GM12878 (cell line): Measurements from ENCODE around the gene STAT5B. TPM values are rescaled to one million over a fixed set of nuclear protein-coding genes. Genes with fewer than 3 reads are reported as not detected.

Source experiments
- ATAC-seq: fragments of 200-7000 bp; cut with Tn5 transposase; 3 replicates; pipeline ENCODE4 v1.9.1; 2020; ENCODE audit warnings: mild to moderate bottlenecking, moderate library complexity
- BruUV-seq: library from RNA; stranded (reverse); fragments of 400-500 nt; replicated peaks from 2 replicates; lab custom pipeline; 2021; lab: Mats Ljungman, UMichigan
- CTCF ChIA-PET: fragments of 300-600 bp; sonication (Branson Sonifier 250); formaldehyde crosslinking; extraction: SDS; loops from one replicate; lab custom pipeline; 2021; ENCODE audit warnings: inconsistent platforms; lab: Yijun Ruan, JAX
- POLR2A ChIA-PET: fragments of 350-600 bp; formaldehyde crosslinking; extraction: SDS; loops from one replicate; lab custom pipeline; 2021; ENCODE audit warnings: inconsistent platforms; lab: Charles Lee
- RAD21 ChIA-PET: fragments of 300-600 bp; sonication (Branson Sonifier 250); formaldehyde crosslinking; loops from one replicate; lab custom pipeline; 2023; ENCODE audit warnings: antibody characterized with exemption; ENCODE audit not compliant: unreplicated experiment; lab: Charles Lee
- SMC1A ChIA-PET: fragments of 300-600 bp; sonication (Branson Sonifier 250); formaldehyde crosslinking; loops from one replicate; lab custom pipeline; 2023; ENCODE audit not compliant: unreplicated experiment, uncharacterized antibody; lab: Charles Lee
- DNase-seq: peaks from one replicate; pipeline ENCODE4 v3.0.0-alpha.2; 2011; ENCODE audit warnings: low read depth, low spot score
- FAIRE-seq: peaks from 3 replicates; lab custom pipeline; 2011; peaks lifted over from hg19 to GRCh38; lab: Jason Lieb, UNC
- H2AFZ ChIP-seq: 2 replicates; pipeline ENCODE4 v1.6.0; 2011; ENCODE audit warnings: low read depth, low read length, control low read depth; ENCODE audit not compliant: control insufficient read depth
- H3K27ac ChIP-seq: 2 replicates; pipeline ENCODE4 v1.5.1; 2011; ENCODE audit warnings: control low read depth; ENCODE audit not compliant: control insufficient read depth, insufficient read depth
- H3K27me3 ChIP-seq, 2 experiments: replicated peaks in 1 of 2; 2 replicates each; pipeline versions ENCODE4 v1.6.0 to v1.6.1; 2011; ENCODE audit warnings: low read length in 1 of 2; ENCODE audit not compliant: control insufficient read depth in 2 of 2, insufficient read depth in 2 of 2
- H3K36me3 ChIP-seq, 2 experiments: 2 replicates each; pipeline ENCODE4 v1.5.1; 2011; ENCODE audit warnings: low read length in 1 of 2; ENCODE audit not compliant: control insufficient read depth in 2 of 2, insufficient read depth in 2 of 2
- H3K4me1 ChIP-seq: 2 replicates; pipeline ENCODE4 v1.6.1; 2011; ENCODE audit warnings: mild to moderate bottlenecking, low read length, moderate library complexity, mixed read lengths; ENCODE audit not compliant: control insufficient read depth, insufficient read depth
- H3K4me2 ChIP-seq: 2 replicates; pipeline ENCODE4 v1.6.0; 2011; ENCODE audit warnings: control low read depth; ENCODE audit not compliant: control insufficient read depth, insufficient read depth
- H3K4me3 ChIP-seq: fragments of 200-600 bp; sonication (generic); 2 replicates; pipeline ENCODE4 v1.5.1; 2016
- H3K79me2 ChIP-seq: 2 replicates; pipeline ENCODE4 v1.6.0; 2011; ENCODE audit warnings: low read length; ENCODE audit not compliant: control insufficient read depth, insufficient read depth
- H3K9ac ChIP-seq: 2 replicates; pipeline ENCODE4 v1.8.0; 2011; ENCODE audit warnings: low read length, control low read depth, mixed read lengths; ENCODE audit not compliant: control insufficient read depth, insufficient read depth
- H3K9me3 ChIP-seq: replicated peaks from 3 replicates; pipeline ENCODE4 v1.5.1; 2011; ENCODE audit warnings: mild to moderate bottlenecking, low read length; ENCODE audit not compliant: control insufficient read depth, insufficient read depth
- H4K20me1 ChIP-seq: 2 replicates; pipeline ENCODE4 v1.6.0; 2011; ENCODE audit not compliant: control insufficient read depth, insufficient read depth
- IKZF2 ChIP-seq, 2 experiments: fragments of 450-650 bp; IDR thresholded peaks; 2 replicates each; pipeline ENCODE4 v1.6.1; 2017; ENCODE audit warnings: mild to moderate bottlenecking in 2 of 2, moderate library complexity in 2 of 2
- NFIC ChIP-seq: IDR thresholded peaks from 2 replicates; pipeline ENCODE4 v1.6.1; 2012; ENCODE audit warnings: low read depth, mild to moderate bottlenecking, inconsistent platforms, low read length, moderate library complexity
- POLR2A ChIP-seq: IDR thresholded peaks from 2 replicates; pipeline ENCODE4 v1.6.1; 2011; ENCODE audit warnings: low read depth, mild to moderate bottlenecking, low read length
- RUNX3 ChIP-seq: IDR thresholded peaks from 2 replicates; pipeline ENCODE4 v1.6.1; 2012; ENCODE audit warnings: low read length, inconsistent platforms
- ZBTB4 ChIP-seq: fragments of 450-650 bp; formaldehyde crosslinking; IDR thresholded peaks from 2 replicates; pipeline ENCODE4 v1.4.0; 2022; ENCODE audit warnings: mild to moderate bottlenecking, moderate library complexity
- WGBS: methylation state at CpG from one replicate; pipeline ENCODE4 v1.1.6; 2016; ENCODE audit warnings: low lambda C conversion rate; ENCODE audit not compliant: insufficient replicate concordance, insufficient coverage; ENCODE audit errors: missing lambda C conversion rate; 5-methylcytosine and 5-hydroxymethylcytosine counted together
- in situ Hi-C: fragments of 300-500 bp; cut with MboI; formaldehyde crosslinking; loops from 9 replicates; pipeline ENCODE4 v1.14.3; 2018; ENCODE audit warnings: mixed read lengths
- intact Hi-C: fragments of 100-400 bp; cut with micrococcal nuclease; formaldehyde crosslinking; loops from one replicate; pipeline ENCODE4 v1.14.2; 2022; ENCODE audit not compliant: unreplicated experiment
- polyA plus RNA-seq, 11 experiments: library from polyadenylated mRNA; depleted of rRNA in 4 of 11; unstranded in 6 of 11; stranded (reverse) in 5 of 11; fragments of >200 nt; fragmentation: Nextera tagmentation in 4 of 11; fragmentation: Illumina TruSeq in 1 of 11; extraction: Ambion mirVana in 4 of 11; extraction: Trizol in 1 of 11; gene quantifications; 1 replicate in 1 of 11; 2 replicates in 10 of 11; pipeline versions ENCODE4 v1.2.1 to v1.2.3, GENCODE V29; 2011 to 2016; ENCODE audit warnings: inconsistent platforms in 2 of 11, missing spikeins in 2 of 11, low read depth in 1 of 11
- total RNA-seq, 4 experiments: library from RNA; depleted of rRNA in 3 of 4; stranded (reverse); fragments of >200 nt in 3 of 4; fragmentation: Illumina TruSeq in 1 of 4; extraction: Trizol in 1 of 4; gene quantifications; 2 replicates each; pipeline versions ENCODE4 v1.2.1 to v1.2.3, GENCODE V29; 2013 to 2021

STAT5B gene
- total and polyA plus RNA-seq, 10 of the 15 experiments (the other 5 are each of a cell fraction or from before 2014, with no cell fraction given) = 11.0 to 69.6 (median 46.7) TPM

GRCh38 chr17:42249681-42250446 is 26.3 kb downstream of the STAT5B start:
- peak overlapping the region; percentile 88 for H3K27ac ChIP-seq

More at GRCh38 chr17:42249681-42250446, 26.3 kb downstream of the STAT5B start:
- 14% methylated on average over 14 of the region's 14 CpGs for WGBS
- ChIA-PET CTCF (interaction anchor here (0.5 to 6.4 kb wide), 8 partner anchors 19 to 178 kb away, joined by 3 to 50 read pairs (median 6); no protein-coding TSS in a partner anchor), SMC1A (interaction anchor here (0.8 to 3.6 kb wide), 10 partner anchors 13 to 139 kb away, joined by 3 to 36 read pairs (median 6); partner anchors contain the start of gene STAT5A)
- intact Hi-C loops = no loop called here
- no peak overlapping the region for H3K4me3 ChIP-seq
- TF ChIP-seq IKZF2 (IDR thresholded peaks at IDR 0.05) = peak; percentile 23 to 28; a peak in 1 of 4 replicates
- peak; percentile 75 for TF ChIP-seq RUNX3
- TF ChIP-seq POLR2A = no peak
- TF ChIP-seq NFIC = peak; percentile 14; the same call in 1 of the 2 replicates
- TF ChIP-seq ZBTB4 (CRISPR knock-in tag) = no peak
- TF ChIP-seq, all 136 proteins: peak for 3
- ChIA-PET POLR2A (interaction anchor here (0.8 to 2.2 kb wide), 7 partner anchors 11 to 84 kb away, joined by 3 to 9 read pairs (median 5); no protein-coding TSS in a partner anchor), RAD21 (interaction anchor here (0.6 to 3.7 kb wide), 6 partner anchors 27 to 63 kb away, joined by 4 to 15 read pairs (median 4); partner anchors contain the start of genes GHDC and STAT5A)
- Histone ChIP-seq H3K9ac (0 out of 2 replicates have a peak overlapping the region, but pooled peaks have one; percentile 0), H3K27me3 (no peaks in the 10 kb centered on the region), H2AFZ (peak overlapping the region; percentile 6), H3K4me1 (peaks cover 27% of the 10 kb centered on the region), H4K20me1 (no peaks in the 10 kb centered on the region), H3K4me2 (peak overlapping the region; percentile 99), H3K9me3 (no peaks in the 10 kb centered on the region), H3K79me2 (peaks cover 27% of the 10 kb centered on the region), H3K36me3 (no peaks in the 10 kb centered on the region)
- BruUV-seq = no TSS peak
- in situ Hi-C loops = no loop called here
- DNase-seq = peak; percentile 17
- FAIRE-seq = peak; percentile 7
- ATAC-seq = peak; percentile 68
